ENCODE results near the gene PRUNE2.

Gene PRUNE2

GRCh38 chr9:76704593-76705204 is 201.2 kb downstream of the PRUNE2 start:
- Histone ChIP-seq H3K27ac (no peak overlapping the region), H3K27me3 (no peaks in the 10 kb centered on the region), H3K4me3 (no peak overlapping the region), H3K36me3 (peaks cover 44 to 62% (median 62%) of the 10 kb centered on the region in 3 donors), H3K9me3 (no peaks in the 10 kb centered on the region), H3K4me1 (peaks cover 0 to 28% (median 7%) of the 10 kb centered on the region in 4 donors)
- DNase-seq = no peak
- intact Hi-C loops (cut with DNase I; ENCODE audit: low total_unique reads) = loop anchor here (10.0 kb wide), 1 partner anchor 260 kb away; no protein-coding TSS in a partner anchor
- peak; percentile 53 to 74 for TF ChIP-seq CTCF (IDR thresholded peaks at IDR 0.05)

GRCh38 chr9:76703270-76703669 is 202.6 kb downstream of the PRUNE2 start:
- H3K4me1 ChIP-seq = peaks cover 0 to 32% (median 7%) of the 10 kb centered on the region in 4 donors
- no peak overlapping the region for H3K4me3 ChIP-seq
- intact Hi-C loops (cut with DNase I; ENCODE audit: low total_unique reads) = loop anchor here (10.0 kb wide), 1 partner anchor 258 kb away; no protein-coding TSS in a partner anchor
- no peaks in the 10 kb centered on the region for H3K9me3 ChIP-seq
- DNase-seq = no peak
- peaks cover 35 to 50% (median 49%) of the 10 kb centered on the region in 3 donors for H3K36me3 ChIP-seq
- no peak for TF ChIP-seq CTCF (IDR thresholded peaks at IDR 0.05)
- H3K27me3 ChIP-seq = no peaks in the 10 kb centered on the region
- no peak overlapping the region for H3K27ac ChIP-seq

- Histone ChIP-seq H3K36me3 (peaks cover 32 to 42% (median 37%) of the 10 kb centered on the region in 3 donors), H3K4me3 (no peak overlapping the region), H3K4me1 (peaks cover 0 to 40% (median 7%) of the 10 kb centered on the region in 4 donors), H3K27me3 (no peaks in the 10 kb centered on the region), H3K27ac (no peak overlapping the region), H3K9me3 (no peaks in the 10 kb centered on the region)
- no peak for DNase-seq
- no peak for TF ChIP-seq CTCF (IDR thresholded peaks at IDR 0.05)
- intact Hi-C loops (cut with DNase I; ENCODE audit: low total_unique reads) = loop anchor here (10.0 kb wide), 1 partner anchor 257 kb away; no protein-coding TSS in a partner anchor
Observed at GRCh38 chr9:76701441-76702039, 204.4 kb downstream of the PRUNE2 start.

GRCh38 chr9:76700916-76701315 is 205.0 kb downstream of the PRUNE2 start:
- no peak overlapping the region for H3K27ac ChIP-seq
- no peak for TF ChIP-seq CTCF (IDR thresholded peaks at IDR 0.05)
- no peaks in the 10 kb centered on the region for H3K9me3 ChIP-seq
- H3K27me3 ChIP-seq = no peaks in the 10 kb centered on the region
- intact Hi-C loops (cut with DNase I; ENCODE audit: low total_unique reads) = loop anchor here (10.0 kb wide), 1 partner anchor 256 kb away; no protein-coding TSS in a partner anchor
- H3K4me1 ChIP-seq = peaks cover 0 to 40% (median 7%) of the 10 kb centered on the region in 4 donors
- peaks cover 32 to 36% (median 32%) of the 10 kb centered on the region in 3 donors for H3K36me3 ChIP-seq
- no peak for DNase-seq
- no peak overlapping the region for H3K4me3 ChIP-seq

- TF ChIP-seq CTCF (IDR thresholded peaks at IDR 0.05) = no peak
- H3K27ac ChIP-seq = no peak overlapping the region
- no peak overlapping the region for H3K4me3 ChIP-seq
- DNase-seq = no peak
- H3K27me3 ChIP-seq = no peaks in the 10 kb centered on the region
- H3K4me1 ChIP-seq = peaks cover 0 to 40% (median 7%) of the 10 kb centered on the region in 4 donors
- intact Hi-C loops (cut with DNase I; ENCODE audit: low total_unique reads) = loop anchor here (10.0 kb wide), 1 partner anchor 255 kb away; no protein-coding TSS in a partner anchor
- H3K9me3 ChIP-seq = no peaks in the 10 kb centered on the region
- peaks cover 23 to 29% (median 27%) of the 10 kb centered on the region in 3 donors for H3K36me3 ChIP-seq
Observed at GRCh38 chr9:76699971-76700370, 205.9 kb downstream of the PRUNE2 start.
